ENCODE results near the gene TIMM10.
A peak's percentile ranks its signal among the peaks of the same experiment; 100 is the strongest.

TIMM10 gene

DNA sequence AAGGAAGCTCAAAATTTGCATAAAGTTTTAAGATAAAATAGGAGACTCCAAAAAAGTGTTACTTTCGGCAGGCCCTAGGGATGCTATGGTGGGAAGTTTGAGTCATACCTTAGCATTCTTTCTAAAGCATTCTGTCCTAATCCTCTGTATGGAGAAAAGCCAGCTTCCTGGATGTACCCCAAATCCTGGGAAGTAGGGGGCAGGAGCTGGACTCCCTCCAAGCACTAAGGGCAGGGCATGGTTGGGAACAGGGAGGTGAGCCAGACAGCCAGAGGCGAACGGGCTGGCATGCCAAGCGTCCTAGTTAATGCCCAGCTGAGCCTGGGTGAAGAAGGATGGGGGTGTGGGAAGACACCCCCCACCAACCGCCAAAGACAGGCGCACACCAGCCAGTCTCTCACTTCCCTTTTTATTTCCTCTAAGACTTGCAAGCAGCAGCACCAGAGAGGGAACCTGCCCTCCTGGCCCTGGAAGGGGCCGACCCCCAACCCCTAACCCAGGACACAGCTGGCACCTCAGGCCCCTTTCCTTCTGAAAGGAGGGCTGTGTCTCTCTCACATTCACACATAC is 46.3 kb downstream of the TIMM10 start:
- DNase-seq: no peak

DNA sequence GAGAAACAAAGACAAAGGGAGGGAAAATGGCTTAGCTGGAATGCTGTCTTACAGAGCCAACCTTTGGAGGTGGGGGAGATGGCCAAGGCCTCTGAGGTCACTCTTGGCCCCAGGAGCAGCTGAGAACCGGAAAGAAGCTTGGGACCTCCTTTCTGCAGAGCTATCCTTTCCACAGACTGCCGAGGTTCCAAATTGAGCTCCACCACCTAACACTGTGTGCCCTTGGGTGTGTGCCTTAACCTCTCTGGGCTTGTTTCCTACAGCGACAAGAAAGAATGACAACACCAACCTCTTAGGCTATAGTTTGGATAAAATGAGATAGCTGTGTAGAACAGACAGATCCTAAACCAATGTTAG is 47.0 kb downstream of the TIMM10 start:
- no peak for DNase-seq

DNA sequence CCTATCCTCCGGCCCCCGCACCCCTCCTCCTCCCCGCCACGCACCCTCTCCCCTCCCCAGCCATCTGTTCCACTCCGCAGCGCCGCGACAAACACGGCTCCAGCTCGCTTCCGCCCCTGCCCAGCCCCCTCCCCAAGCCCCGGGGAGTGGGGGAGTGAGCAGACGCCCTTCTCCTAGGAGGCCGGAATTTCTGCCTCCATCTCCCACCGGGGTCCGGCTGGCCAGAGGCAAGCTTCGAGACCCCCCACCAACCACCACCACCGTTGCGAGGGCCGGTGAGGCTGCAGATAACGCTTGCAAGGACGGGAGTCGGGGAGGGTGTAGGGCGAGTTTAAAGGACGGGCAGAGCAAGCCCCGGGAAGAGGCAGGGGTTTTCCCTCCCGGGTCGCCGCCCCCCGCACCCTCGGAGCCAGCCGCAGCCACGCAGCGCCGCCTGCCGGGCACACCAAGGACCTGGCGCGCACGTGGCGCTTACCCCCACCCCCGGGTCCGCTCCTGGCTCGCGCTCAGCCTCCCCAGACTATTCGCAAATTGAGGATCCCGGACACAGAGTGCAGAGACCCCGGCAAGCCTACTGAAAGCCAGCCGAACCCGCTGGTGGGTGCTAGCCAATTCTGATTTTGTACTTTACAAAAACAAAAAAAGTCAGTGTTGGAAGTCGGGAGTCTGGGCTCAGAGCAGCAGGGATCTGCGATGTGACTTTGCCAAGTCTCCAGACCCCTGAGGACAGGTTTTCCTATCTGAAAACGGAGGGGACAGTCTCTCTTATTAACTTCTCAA is 47.6 kb downstream of the TIMM10 start:
- peak; percentile 81 for DNase-seq

GRCh38 chr11:57481915-57482781 is 48.4 kb downstream of the TIMM10 start:
- no peak for DNase-seq

DNA sequence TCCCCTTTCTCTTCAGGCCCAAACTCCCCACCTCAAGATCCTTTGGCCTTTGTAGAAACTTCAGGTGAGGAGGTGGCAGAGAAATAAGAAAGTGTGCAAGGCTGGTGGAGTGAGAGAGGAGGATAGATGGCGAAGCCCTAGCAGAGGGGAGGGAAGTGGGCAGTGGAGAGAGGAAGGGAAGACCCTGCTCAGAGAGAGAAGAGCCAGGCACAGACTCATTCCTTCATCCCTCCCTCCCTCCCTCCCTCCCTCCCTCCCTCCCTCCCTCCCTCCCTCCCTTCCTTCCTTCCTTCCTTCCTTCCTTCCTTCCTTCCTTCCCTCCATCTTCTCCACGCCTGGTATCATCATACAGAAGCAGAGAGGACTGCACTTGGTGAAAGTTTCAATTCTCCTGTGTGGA is 49.2 kb downstream of the TIMM10 start:
- DNase-seq: no peak

- DNase-seq: no peak
Measured at GRCh38 chr11:57480409-57481137, 50.0 kb downstream of the TIMM10 start.

- DNase-seq: no peak
Measured at GRCh38 chr11:57479911-57480310, 50.6 kb downstream of the TIMM10 start.

- no peak for DNase-seq
Measured at GRCh38 chr11:57479021-57479663, 51.4 kb downstream of the TIMM10 start.

Measured in right kidney (tissue), 1 donor.